OCI-LY7 (cell line): ENCODE results near the gene EFHD1. TPM values are rescaled to one million over a fixed set of nuclear protein-coding genes. Genes with fewer than 3 reads are reported as not detected.

Experiments used
- BruUV-seq: library from RNA; stranded (reverse); fragments of 400-500 nt; replicated peaks from 2 replicates; lab custom pipeline; 2021; lab: Mats Ljungman, UMichigan
- CTCF ChIA-PET: fragments of 300-600 bp; sonication (Branson Sonifier 250); formaldehyde crosslinking; loops from one replicate; lab custom pipeline; 2022; ENCODE audit warnings: antibody characterized with exemption; ENCODE audit not compliant: unreplicated experiment; lab: Charles Lee
- POLR2A ChIA-PET: fragments of 300-600 bp; sonication (Branson Sonifier 250); formaldehyde crosslinking; loops from one replicate; lab custom pipeline; 2022; ENCODE audit warnings: antibody characterized with exemption; lab: Charles Lee
- DNase-seq: peaks from one replicate; pipeline ENCODE4 v3.0.0-alpha.2; 2015; ENCODE audit warnings: low spot score
- H2AFZ ChIP-seq: fragments of 200-600 bp; sonication (generic), shearing (Covaris generic); 2 replicates; pipeline ENCODE4 v1.6.1; 2014; ENCODE audit warnings: mild to moderate bottlenecking, antibody characterized with exemption, low read length, moderate library complexity
- H3K27ac ChIP-seq: fragments of 200-600 bp; sonication (generic); 2 replicates; pipeline ENCODE4 v1.5.1; 2014; ENCODE audit warnings: mixed run types, low read depth, mild to moderate bottlenecking, moderate library complexity, low read length, inconsistent platforms; ENCODE audit not compliant: poor library complexity, severe bottlenecking
- H3K36me3 ChIP-seq: fragments of 200-600 bp; sonication (generic); 2 replicates; pipeline ENCODE4 v1.6.1; 2014; ENCODE audit warnings: mild to moderate bottlenecking, antibody characterized with exemption, low read length, moderate library complexity, mixed read lengths; ENCODE audit not compliant: insufficient read depth
- H3K4me1 ChIP-seq: fragments of 200-600 bp; sonication (generic); 2 replicates; pipeline ENCODE4 v1.5.1; 2014; ENCODE audit warnings: mild to moderate bottlenecking, low read length; ENCODE audit not compliant: insufficient read depth, poor library complexity, severe bottlenecking
- H3K4me2 ChIP-seq: fragments of 200-600 bp; sonication (generic); 2 replicates; pipeline ENCODE4 v1.6.1; 2014; ENCODE audit warnings: mild to moderate bottlenecking, low read length
- H3K4me3 ChIP-seq: fragments of 200-600 bp; sonication (generic); 2 replicates; pipeline ENCODE4 v1.5.1; 2014; ENCODE audit warnings: mild to moderate bottlenecking, low read depth, low read length; ENCODE audit not compliant: poor library complexity, severe bottlenecking
- H3K79me2 ChIP-seq: fragments of 200-600 bp; sonication (generic); 2 replicates; pipeline ENCODE4 v1.6.1; 2016; ENCODE audit warnings: low read depth, mild to moderate bottlenecking, low read length, moderate library complexity, mixed read lengths; ENCODE audit not compliant: insufficient read depth
- H3K9me2 ChIP-seq: fragments of 200-600 bp; sonication (generic); 2 replicates; pipeline ENCODE4 v1.6.1; 2016; ENCODE audit warnings: mild to moderate bottlenecking, low read length, mixed read lengths; ENCODE audit not compliant: insufficient read depth
- H3K9me3 ChIP-seq: fragments of 200-600 bp; sonication (generic); 2 replicates; pipeline ENCODE4 v1.6.1; 2014; ENCODE audit warnings: mild to moderate bottlenecking, mixed run types, low read length, mixed read lengths
- H4K20me1 ChIP-seq: fragments of 200-600 bp; sonication (generic); 2 replicates; pipeline ENCODE4 v1.6.1; 2014; ENCODE audit warnings: mild to moderate bottlenecking, antibody characterized with exemption, low read length, moderate library complexity, mixed read lengths; ENCODE audit not compliant: insufficient read depth
- CTCF ChIP-seq: fragments of 200-600 bp; sonication (generic); conservative IDR thresholded peaks from 2 replicates; pipeline ENCODE4 v1.5.1; 2014; ENCODE audit warnings: mild to moderate bottlenecking, antibody characterized with exemption, low read length, moderate library complexity, mixed read lengths
- EZH2phosphoT487 ChIP-seq: fragments of 200-600 bp; sonication (generic); IDR thresholded peaks from 2 replicates; pipeline ENCODE4 v1.6.1; 2018; ENCODE audit warnings: low read depth, borderline replicate concordance, mild to moderate bottlenecking, mixed run types, antibody characterized with exemption, low read length, moderate library complexity, mixed read lengths
- intact Hi-C: fragments of 100-400 bp; cut with micrococcal nuclease; formaldehyde crosslinking; loops from one replicate; pipeline ENCODE4 v1.10.0; 2022; ENCODE audit not compliant: unreplicated experiment
- total RNA-seq, 2 experiments: library from RNA; depleted of rRNA in 1 of 2; stranded (reverse); fragments of >200 nt in 1 of 2; shearing (Covaris generic) in 1 of 2; gene quantifications; 2 replicates each; pipeline ENCODE4 v1.2.3, GENCODE V29; 2014 to 2022

The EFHD1 gene
- total RNA-seq, 2 experiments from 2014 or later = not detected

- TF ChIP-seq EZH2phosphoT487 = no peak
- POLR2A ChIA-PET = no interaction called here
- H3K4me1 ChIP-seq = no peaks in the 10 kb centered on the region
These were observed 15.6 kb downstream of the EFHD1 start for GRCh38 chr2:232649033-232649432.

GRCh38 chr2:232652505-232652851, 19.1 kb downstream of the EFHD1 start:
- H3K4me2 ChIP-seq = no peak overlapping the region
- ChIA-PET CTCF (no interaction called here), POLR2A (interaction anchor here (0.7 kb wide), 1 partner anchor 63 kb away, joined by 3 read pairs; no protein-coding TSS in a partner anchor)
- H3K27ac ChIP-seq = no peak overlapping the region
- no peaks in the 10 kb centered on the region for H4K20me1 ChIP-seq
- no peaks in the 10 kb centered on the region for H3K79me2 ChIP-seq
- H3K9me2 ChIP-seq = no peaks in the 10 kb centered on the region
- no TSS peak for BruUV-seq
- intact Hi-C loops = no loop called here
- no peak for DNase-seq
- H3K9me3 ChIP-seq = no peaks in the 10 kb centered on the region
- TF ChIP-seq EZH2phosphoT487 (no peak), CTCF (no peak)
- no peak overlapping the region for H3K4me3 ChIP-seq
- no peak overlapping the region for H2AFZ ChIP-seq
- no peaks in the 10 kb centered on the region for H3K4me1 ChIP-seq
- H3K36me3 ChIP-seq = no peaks in the 10 kb centered on the region

More at GRCh38 chr2:232649033-232649432, 15.6 kb downstream of the EFHD1 start:
- Histone ChIP-seq H3K27ac (no peak overlapping the region), H3K9me3 (no peaks in the 10 kb centered on the region), H2AFZ (no peak overlapping the region), H4K20me1 (no peaks in the 10 kb centered on the region), H3K4me3 (no peak overlapping the region), H3K4me2 (no peak overlapping the region), H3K79me2 (no peaks in the 10 kb centered on the region), H3K36me3 (no peaks in the 10 kb centered on the region), H3K9me2 (no peaks in the 10 kb centered on the region)
- intact Hi-C loops = no loop called here
- DNase-seq = no peak
- CTCF ChIA-PET = no interaction called here
- no TSS peak for BruUV-seq

GRCh38 chr2:232653441-232653840, 20.0 kb downstream of the EFHD1 start:
- Histone ChIP-seq H2AFZ (no peak overlapping the region), H3K9me2 (no peaks in the 10 kb centered on the region), H4K20me1 (no peaks in the 10 kb centered on the region), H3K4me2 (no peak overlapping the region), H3K27ac (no peak overlapping the region), H3K4me3 (no peak overlapping the region), H3K9me3 (no peaks in the 10 kb centered on the region), H3K79me2 (no peaks in the 10 kb centered on the region), H3K36me3 (no peaks in the 10 kb centered on the region), H3K4me1 (no peaks in the 10 kb centered on the region)
- CTCF ChIA-PET = no interaction called here
- POLR2A ChIA-PET = interaction anchor here (0.7 kb wide), 1 partner anchor 120 kb away, joined by 3 read pairs; no protein-coding TSS in a partner anchor
- intact Hi-C loops = no loop called here
- DNase-seq = no peak
- TF ChIP-seq EZH2phosphoT487 (no peak), CTCF (no peak)
- BruUV-seq = no TSS peak
